GF-D8 (cell line): ENCODE results near the gene PRRG3.

ENCODE experiments used
- DNase-seq: peaks from one replicate; lab custom pipeline; 2025; lab: John Stamatoyannopoulos, UW

The PRRG3 gene

GRCh38 chrX:151708821-151709220 lies 13.6 kb downstream of the PRRG3 start:
- no peak for DNase-seq

- DNase-seq: no peak
These were observed 15.2 kb downstream of the PRRG3 start for GRCh38 chrX:151710457-151710856.

- no peak for DNase-seq
These were observed 15.9 kb downstream of the PRRG3 start for GRCh38 chrX:151711154-151711553.

- no peak for DNase-seq
These were observed 16.5 kb downstream of the PRRG3 start for GRCh38 chrX:151711787-151712186.

GRCh38 chrX:151712253-151712652 lies 17.0 kb downstream of the PRRG3 start:
- DNase-seq: no peak

- DNase-seq: no peak
These were observed 18.6 kb downstream of the PRRG3 start for GRCh38 chrX:151713849-151714248.

GRCh38 chrX:151714362-151714761 lies 19.1 kb downstream of the PRRG3 start:
- no peak for DNase-seq

- no peak for DNase-seq
These were observed 20.5 kb downstream of the PRRG3 start, which contains the start of gene FATE1 for GRCh38 chrX:151715752-151716151. Gene FATE1, plus strand, starts transcription at chrX:151716035. Its CDS starts 85 bp downstream, at chrX:151716120.

- no peak for DNase-seq
These were observed 27.1 kb downstream of the PRRG3 start for GRCh38 chrX:151722241-151722846.

GRCh38 chrX:151723156-151723760 lies 28.0 kb downstream of the PRRG3 start:
- no peak for DNase-seq

- no peak for DNase-seq
These were observed 29.5 kb downstream of the PRRG3 start for GRCh38 chrX:151724563-151725337.

GRCh38 chrX:151725338-151725614 lies 30.0 kb downstream of the PRRG3 start:
- no peak for DNase-seq

- DNase-seq: no peak
These were observed 31.5 kb downstream of the PRRG3 start for GRCh38 chrX:151726751-151727150.

- DNase-seq: no peak
These were observed 32.1 kb downstream of the PRRG3 start for GRCh38 chrX:151727346-151727745.

- no peak for DNase-seq
These were observed 33.9 kb downstream of the PRRG3 start for GRCh38 chrX:151729056-151729725.

- no peak for DNase-seq
These were observed 39.2 kb downstream of the PRRG3 start, which contains the start of gene CNGA2 for GRCh38 chrX:151734446-151734845. Gene CNGA2, plus strand, starts transcription at chrX:151734746. Its CDS starts 3,738 bp downstream, at chrX:151738484.

GRCh38 chrX:151735219-151735618 lies 40.0 kb downstream of the PRRG3 start:
- DNase-seq: no peak

- no peak for DNase-seq
These were observed 41.4 kb downstream of the PRRG3 start for GRCh38 chrX:151736685-151737084.

- DNase-seq: no peak
These were observed 42.2 kb downstream of the PRRG3 start for GRCh38 chrX:151737494-151737893.

GRCh38 chrX:151738751-151739150 lies 43.5 kb downstream of the PRRG3 start:
- no peak for DNase-seq

GRCh38 chrX:151741606-151742005 lies 46.3 kb downstream of the PRRG3 start:
- no peak for DNase-seq

- DNase-seq: no peak
These were observed 47.1 kb downstream of the PRRG3 start for GRCh38 chrX:151742311-151742710.
